Hepatic stellate cell (primary cell): Measurements from ENCODE around the gene NEMP2.

Experiments
- DNase-seq: peaks from one replicate; pipeline ENCODE4 v3.0.0; 2011; ENCODE audit warnings: low spot score

The NEMP2 gene

DNA sequence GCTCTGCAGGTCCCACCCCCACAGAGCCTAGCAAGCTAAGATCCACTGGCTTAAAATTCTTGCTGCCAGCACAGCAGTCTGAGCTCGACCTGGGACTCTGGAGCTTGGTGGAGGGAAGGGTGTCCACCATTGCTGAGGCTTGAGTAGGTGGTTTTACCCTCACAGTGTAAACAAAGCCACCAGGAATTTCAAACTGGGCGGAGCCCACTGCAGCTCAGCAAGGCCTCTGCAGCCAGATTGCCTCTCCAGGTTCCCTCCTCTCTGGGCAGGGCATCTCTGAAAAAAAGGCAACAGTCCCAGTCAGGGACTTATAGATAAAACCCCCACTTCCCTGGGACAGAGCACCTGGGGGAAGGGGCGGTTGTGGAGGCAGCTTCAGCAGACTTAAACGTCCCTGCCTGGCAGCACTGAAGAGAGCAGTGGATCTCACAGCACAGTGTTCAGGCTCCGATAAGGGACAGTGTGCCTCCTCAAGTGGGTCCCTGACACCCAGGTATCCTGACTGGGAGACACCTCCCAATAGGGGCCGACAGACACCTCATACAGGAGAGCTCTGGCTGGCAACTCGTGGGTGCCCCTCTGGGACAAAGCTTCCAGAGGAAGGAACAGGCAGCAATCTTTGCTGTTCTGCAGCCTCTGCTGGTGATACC, 20.0 kb upstream of the NEMP2 start:
- DNase-seq = no peak

DNA sequence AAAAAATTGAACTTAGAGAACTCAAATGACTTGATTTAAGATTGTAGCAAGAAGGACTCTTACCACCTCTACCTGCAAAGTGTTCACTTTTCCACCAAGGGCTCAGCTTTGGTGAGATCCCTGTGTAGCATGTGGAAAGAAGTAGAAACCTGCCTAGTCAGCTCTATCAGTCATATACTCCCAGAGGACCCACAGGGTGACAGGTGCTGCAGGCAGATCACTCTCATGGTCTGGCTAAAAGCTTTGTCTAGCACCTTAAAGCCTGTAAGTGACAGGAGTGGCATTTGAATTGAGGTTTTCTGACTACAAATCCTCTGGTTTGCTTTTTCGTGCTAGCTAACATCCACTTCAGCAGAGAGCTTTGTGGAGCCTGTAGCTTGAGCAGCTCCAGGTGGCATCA, 18.7 kb upstream of the NEMP2 start:
- DNase-seq = no peak

DNA sequence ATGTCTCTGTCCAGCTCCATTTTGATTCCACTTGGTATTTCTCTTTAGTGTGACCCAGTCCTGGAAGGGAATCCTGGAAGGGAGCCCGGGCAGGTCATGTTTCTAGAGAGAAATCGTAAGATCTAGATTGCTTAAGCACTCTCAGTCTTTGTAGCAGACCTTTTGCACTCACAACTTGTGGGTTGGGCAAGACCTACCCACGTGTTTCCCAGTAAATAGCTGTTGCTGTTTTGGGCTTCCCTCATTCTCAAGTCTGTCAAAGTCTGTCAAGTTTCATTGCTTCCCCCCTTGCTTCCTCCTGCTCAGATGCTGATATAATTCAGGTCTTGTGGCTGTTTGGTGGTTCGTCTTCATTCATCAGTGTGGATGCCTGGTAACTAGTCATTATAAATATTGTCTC, 17.4 kb upstream of the NEMP2 start:
- DNase-seq = no peak

DNA sequence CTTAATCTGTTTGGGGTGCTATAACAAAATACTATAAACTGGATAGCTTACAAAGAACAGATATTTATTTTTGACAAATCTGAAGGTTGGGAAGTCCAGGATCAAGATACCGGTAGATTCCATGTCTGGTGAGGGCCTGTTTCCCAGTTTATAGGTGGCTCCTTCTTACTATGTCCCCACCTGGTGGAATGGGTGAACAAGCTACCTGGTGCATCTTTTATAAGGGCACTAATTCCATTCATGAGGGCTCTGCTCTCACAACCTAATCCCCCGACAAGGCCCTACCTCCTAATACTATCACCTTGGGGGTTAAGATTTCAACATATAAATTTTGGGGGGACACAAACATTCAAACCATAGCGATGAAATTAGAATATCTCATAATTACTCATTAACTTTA, 15.6 kb upstream of the NEMP2 start:
- DNase-seq = no peak

DNA sequence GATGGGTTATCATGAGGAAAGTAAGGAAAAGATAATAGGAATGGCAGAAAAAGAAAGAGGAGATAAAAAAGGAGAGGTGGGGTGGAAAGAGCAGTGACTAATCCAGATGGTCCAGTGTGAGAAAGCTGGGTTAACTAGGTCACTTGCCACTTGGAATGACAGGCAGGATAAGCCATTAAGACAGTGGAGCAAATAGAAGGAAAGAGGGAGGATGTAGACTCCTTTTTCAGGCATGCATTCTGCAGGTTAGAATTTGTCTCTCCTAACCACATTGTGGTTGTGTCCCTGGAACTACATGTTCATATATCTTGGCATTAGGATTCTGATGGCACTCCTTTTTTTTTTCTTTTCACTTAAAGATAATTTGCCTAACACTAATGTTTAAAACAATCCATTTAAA, 13.4 kb upstream of the NEMP2 start:
- no peak for DNase-seq

DNA sequence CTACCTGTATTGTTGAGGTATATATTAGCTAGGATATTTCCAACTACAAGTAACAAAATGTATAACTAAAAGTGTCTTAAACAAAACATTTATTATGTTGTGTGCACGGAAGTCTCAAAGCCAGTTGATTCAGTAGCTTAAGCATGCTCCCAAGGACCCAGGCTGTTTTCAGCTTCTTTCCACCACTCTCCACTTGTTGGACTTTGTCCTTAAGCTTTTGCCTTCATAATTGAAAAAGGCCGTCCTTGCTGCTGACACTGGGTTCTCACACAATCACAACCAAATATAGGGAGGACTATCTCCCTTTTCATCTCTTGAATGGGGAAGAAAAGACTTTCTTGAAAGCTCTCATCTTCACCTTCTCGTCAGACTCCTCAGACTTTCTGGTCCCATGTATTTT, 12.2 kb upstream of the NEMP2 start:
- DNase-seq = no peak

DNA sequence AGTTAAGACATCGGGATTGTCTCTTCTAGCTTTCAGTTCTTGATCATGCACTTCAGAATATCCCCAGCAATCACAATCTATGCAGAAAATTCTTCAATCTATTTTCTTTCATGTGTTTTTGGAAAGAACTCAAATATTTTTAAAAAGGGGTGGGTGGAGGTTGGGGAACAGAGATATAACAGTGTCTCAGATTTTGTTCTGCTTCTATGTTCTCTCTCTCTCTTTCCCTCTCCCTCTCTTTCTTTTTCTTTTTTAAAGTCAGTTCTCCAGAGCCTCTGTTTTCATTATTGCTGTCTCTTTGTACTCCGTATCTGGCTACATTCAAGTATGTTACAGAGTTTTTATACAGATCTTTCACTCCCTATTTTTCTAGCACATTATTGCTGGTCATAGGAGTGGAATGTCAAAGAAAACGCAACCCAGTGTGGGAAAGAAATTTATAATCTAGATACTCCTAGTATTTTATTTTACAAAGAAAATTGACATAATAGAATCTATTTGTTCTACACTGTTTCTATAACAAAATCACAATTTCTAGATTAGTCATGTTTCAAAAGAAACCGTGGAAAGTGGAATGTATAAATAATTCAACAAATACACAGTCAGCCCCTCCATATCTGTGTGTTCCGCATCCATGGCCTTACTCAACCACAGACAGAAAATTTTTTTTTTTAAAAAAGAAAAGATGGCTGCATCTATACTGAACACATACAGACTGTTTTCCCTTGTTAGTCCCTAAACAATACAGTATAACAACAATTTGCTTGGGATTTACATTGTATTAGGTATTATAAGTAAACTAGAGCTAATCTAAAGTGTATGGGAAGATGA, 11.2 kb upstream of the NEMP2 start:
- peak; percentile 63 for DNase-seq

DNA sequence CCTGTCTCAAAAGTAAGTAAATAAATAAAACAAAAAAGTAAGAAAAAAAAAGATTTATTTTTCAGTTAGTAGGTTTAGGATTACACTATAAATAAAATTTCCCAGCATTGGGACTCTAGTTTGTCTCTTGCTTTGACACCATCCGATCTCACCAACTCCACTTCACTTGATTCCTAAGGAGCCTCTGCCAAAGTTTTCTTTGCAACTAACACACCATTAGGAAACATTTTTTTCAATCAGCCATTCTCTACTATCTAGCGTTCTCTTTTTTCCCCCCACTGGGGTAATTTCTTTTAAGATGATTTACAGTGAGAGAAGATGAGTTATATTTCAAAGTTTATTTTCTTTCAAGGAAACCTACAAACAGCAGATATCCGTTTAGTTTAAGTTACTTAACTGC, 10.6 kb upstream of the NEMP2 start:
- DNase-seq = no peak

DNA sequence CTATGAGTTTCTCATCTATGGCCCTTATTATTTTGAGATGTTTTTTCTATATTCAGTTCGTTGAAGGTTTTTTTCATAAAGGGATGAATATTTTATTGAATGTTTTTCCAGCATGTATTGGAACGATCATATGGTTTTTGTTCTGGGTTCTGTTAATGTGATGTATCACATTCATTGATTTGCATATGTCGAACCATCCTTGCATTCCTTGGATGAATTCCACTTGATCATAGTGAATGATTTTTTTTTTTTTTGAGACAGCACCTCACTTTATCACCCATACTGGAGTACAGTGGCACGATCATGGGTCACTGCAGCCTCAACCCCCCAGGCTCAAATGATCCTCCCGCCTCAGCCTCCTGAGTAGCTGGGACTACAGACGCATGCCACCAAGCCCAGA, 5.5 kb upstream of the NEMP2 start:
- no peak for DNase-seq

DNA sequence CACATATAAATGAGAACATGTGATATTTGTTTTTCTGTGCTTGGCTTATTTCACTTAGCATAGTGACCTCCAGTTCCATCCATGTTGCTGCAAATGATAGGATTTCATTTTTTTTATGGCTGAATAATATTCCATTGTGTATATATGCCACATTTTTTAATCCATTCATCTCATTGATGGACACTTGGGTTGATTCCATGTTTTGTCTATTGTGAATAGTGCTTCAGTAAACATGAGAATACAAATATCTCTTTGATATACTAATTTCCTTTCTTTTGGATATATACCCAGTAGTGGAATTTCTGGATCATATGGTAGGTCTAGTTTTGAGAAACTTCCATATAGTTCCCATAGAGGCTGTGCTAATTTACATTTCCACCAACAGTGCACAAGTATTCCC, 3.7 kb upstream of the NEMP2 start:
- no peak for DNase-seq

DNA sequence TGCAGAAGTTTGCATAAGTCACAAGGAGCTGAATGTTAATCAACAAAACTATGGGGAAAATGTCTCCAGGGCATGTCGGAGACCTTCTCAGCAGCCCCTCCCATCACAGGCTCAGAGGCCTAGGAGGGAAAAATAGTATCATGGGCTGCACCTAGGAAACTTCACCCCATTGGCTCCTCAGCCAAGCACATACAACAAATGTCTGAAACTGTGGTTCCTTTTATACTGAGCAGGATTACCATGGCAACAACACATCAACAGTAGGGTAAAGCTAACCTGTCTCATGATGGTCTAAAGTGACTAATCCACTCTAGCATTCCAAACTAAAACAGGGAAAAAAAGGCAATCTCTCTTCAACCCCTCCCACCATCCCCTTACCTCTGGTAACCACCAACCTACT, 3.2 kb upstream of the NEMP2 start:
- no peak for DNase-seq

DNA sequence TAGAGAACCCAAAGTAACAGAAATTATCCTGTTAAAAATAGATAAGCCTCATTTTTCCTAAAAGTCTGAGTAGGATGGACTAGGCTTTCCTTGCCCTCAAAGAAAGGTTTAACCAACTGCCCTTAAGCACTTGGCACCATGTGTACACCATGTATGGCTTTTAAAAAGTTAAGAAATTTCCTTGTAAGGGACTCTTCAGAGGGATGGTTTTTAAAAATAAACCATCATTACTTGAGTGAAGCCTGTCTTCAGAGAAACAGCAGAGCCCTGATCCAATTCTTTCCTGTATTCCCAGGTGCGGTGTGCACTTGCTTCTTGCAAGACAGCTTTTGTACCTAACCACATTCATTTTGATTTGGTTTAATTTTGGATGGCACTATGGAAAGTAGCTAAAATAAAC, 1.1 kb upstream of the NEMP2 start:
- no peak for DNase-seq

DNA sequence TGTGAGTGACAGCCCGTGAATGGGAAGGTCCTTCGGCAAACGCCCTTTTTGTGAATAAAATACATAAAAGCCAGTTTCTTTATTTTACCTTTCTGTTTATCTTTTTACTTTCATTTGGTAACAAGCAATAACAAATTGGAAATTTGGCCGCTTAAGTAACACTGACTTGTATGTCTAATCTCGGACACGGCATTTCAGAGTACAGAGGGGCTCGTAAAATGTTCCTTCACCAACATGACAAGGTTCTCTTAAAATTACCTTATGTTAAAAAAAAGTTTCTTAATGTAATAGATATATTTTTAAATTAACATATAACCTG, 558 bp upstream of the NEMP2 start:
- no peak for DNase-seq

DNA sequence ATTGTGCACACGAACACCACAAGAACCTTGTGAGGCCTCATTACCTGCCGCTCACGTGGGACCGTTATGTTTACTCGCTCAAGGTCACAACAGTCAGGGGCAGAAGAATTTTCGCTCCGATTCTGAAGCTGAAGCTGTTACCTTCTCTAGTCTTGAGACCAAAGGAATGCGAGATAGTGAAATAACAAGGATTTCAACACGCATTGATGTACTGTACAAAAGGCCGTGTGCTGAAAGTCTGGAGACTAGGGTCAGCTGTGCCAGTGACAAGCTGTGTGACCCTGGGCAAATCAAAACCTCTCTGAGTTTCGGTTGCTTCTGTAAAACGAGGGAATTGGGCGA, 583 bp downstream of the NEMP2 start:
- peak; percentile 17 for DNase-seq

DNA sequence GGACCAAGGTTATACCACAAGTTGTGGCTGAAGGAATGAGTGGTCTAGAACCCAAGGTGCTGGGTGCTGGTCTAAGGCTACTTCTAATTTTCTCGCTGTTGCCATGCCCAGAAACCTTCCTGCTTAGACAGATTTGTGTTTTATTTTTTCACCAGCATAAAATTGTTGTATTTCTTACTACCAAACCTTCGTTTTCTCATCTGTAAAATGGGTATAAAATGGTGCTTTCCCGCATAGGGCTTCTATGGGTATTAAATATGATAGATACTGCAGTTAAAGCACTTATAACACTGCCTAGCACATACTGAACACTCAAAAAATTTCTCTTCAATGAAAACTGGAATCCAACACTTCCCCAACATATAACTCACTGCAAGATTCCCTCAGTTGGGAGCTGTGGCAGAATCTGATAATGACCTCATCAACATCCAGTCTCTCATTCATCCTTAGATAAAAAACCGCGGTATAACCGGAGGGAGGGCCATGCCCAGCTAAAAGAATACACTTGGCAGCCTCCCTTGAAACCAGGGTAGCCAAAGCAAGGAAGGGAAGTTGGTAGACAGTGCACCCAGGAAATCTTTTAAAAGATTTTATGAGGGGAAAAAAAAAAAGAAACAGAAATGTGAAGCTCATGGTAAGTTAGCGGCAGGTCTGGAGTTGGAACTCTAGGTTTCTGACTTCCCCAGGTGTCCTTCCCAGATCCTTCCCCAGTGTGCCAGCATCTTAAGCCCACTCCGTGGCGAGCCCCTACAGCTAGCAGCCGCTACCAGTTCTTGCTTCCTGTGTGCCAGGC, 1.2 kb downstream of the NEMP2 start:
- no peak for DNase-seq

DNA sequence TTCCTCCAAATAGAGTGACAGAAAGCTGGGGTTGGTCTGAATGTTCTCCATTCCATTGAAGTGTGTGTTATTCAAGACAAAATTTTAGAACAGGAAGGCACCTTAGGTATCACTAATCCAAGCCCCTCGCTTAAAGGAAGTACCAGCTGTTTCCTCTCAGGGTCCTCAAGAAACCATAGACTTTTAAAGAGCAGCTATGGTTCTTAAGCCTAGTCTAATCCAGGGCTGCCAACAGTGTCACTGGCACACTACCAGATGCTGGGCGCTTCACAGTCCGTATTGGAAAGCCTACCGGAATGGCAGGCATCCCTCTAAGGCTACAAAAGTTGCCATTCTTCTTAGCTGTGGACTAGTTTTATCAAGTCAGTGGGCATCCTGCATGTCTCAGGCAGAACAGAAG, 1.9 kb downstream of the NEMP2 start:
- DNase-seq = no peak

DNA sequence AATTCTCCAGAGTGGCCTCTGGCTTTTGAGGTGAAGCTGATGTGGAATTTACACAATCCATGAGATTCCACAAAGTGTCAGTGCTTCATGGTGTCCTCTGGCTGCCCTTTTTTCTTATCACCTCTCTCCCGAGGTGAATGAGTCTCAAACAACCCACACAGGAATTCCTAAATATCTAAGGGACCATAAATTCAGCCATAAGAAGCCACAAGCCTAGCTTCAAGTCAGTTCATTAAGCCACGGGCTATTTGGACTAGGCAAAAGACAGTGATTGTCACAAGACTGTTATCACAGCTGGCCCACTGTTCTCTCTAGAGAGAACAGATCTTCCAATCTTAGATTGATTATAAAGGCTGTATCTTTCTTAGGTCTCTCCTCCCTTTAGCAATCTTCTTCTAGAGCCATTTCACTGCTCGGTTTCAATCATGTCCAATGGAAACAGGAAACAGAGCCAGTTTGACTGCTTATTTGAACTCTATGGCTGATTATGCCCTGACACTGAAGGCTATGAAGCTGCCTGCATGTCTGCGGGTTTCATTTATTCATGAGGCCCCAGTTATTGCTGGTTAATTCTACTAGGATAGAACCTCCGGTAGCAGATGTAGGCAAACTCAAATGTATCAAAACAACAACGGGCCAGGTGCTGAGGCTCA, 4.1 kb downstream of the NEMP2 start:
- no peak for DNase-seq

DNA sequence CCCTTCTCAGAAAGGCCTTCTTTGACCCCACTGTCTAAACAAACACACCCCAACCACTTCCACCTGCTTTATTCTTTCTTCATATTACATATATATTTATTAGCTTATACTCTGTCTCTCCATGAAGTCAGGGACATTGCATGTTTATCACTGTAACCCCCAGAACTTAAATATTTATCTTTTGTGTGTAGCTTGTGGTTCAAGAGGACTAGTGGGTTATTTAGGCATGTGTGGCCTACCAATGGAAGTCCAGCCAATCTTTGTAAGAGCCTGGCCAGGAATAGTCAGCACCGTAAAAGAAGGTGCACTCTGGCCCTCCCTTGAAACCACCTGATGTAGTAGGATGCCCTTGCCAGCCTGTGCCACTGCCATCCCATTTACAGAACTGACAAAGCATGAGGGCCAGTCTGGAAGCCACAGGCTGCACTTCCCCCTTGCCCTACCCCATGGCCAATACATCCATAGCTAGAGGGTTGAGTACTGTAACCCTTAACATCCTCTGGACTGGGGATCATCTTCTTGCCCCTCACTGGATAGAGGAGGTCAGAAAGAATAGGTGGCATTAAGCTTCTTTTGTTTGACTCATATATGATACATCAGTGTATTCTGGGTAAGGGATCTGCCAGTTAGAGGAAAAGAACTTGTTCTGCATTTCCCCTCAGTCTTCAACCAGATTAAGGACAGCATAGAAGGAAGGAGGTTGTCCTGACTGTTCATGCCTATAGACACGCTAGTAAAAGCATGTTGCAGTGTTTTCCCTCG, 4.9 kb downstream of the NEMP2 start:
- no peak for DNase-seq

DNA sequence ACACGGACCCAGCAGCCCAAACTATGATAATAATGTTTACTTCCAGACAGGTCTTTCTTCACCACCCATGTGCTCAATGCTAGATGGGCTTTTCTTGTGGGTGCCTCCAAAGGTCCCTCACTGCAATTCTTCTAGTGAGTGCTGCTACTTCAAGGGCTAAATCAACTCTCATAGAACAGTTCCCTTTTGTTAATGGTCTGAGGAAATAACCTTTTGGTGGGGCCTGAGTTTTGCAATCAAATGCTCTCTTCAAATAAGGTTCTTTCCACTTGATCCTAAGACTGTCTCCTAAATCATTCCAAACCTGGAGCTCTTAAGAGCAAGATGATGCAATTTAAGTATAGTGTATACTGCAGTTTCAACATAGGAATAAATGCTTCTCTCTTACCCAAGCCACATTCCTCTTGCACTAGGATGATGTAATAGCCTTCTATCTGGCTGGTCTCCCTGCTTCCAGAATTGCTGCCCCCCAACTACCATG, 6.0 kb downstream of the NEMP2 start:
- no peak for DNase-seq

DNA sequence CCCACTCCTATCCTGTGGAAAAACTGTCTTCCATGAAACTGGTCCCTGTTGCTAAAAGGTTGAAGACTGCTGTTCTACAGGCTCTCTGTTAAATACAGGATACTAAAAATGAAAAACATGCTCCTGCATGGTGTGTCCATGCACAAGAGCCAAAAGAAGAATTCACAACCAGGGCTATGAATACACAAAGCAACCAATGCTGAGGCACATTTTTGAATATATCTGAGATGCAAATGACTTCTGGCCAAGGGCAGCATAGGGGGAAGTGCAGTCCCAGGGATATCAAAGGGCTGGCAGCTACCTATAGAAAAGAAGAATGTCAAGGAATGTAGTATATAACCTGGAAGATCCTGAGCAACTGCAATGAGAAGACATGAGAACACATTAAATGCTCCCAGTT, 6.6 kb downstream of the NEMP2 start:
- no peak for DNase-seq

DNA sequence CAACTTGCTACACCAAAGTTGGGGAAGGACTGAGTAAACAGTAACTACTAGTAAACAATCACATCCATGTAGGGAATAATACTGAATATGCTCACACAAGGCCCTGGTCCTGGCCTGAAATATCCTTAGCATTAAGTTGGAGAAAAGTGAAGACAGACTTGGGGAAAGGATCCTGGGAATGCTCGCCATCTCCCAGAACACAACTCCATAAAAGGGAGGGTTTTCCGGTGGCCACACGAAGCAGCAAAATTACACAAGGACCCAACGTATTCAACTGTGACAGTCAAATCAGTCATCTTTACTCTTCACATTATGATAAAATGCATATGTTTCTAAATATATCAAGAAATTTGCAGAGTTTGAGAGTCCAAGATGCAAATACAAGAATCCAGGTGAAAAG, 7.3 kb downstream of the NEMP2 start:
- no peak for DNase-seq
